GM18519 (cell line): ENCODE measurements around the gene DBH.

Experiments used
- ATAC-seq: cut with Tn5 transposase; IDR thresholded peaks from one replicate; pipeline ENCODE4 v1.9.1; 2021; ENCODE audit warnings: mild to moderate bottlenecking, moderate library complexity; ENCODE audit not compliant: unreplicated experiment, low FRiP score

DBH gene

GRCh38 chr9:133679056-133679455, 42.9 kb downstream of the DBH start:
- no peak for ATAC-seq

GRCh38 chr9:133679466-133680061, 43.4 kb downstream of the DBH start:
- no peak for ATAC-seq

- ATAC-seq: no peak
These were observed 44.2 kb downstream of the DBH start for GRCh38 chr9:133680250-133680975.

- ATAC-seq: no peak
These were observed 45.0 kb downstream of the DBH start for GRCh38 chr9:133680976-133681657.

GRCh38 chr9:133681658-133682306, 45.6 kb downstream of the DBH start:
- ATAC-seq: no peak

- no peak for ATAC-seq
These were observed 46.8 kb downstream of the DBH start for GRCh38 chr9:133682818-133683585.

- ATAC-seq: no peak
These were observed 47.5 kb downstream of the DBH start for GRCh38 chr9:133683586-133684120.

GRCh38 chr9:133684121-133684935, 48.2 kb downstream of the DBH start:
- ATAC-seq: no peak

GRCh38 chr9:133684936-133685361, 48.8 kb downstream of the DBH start:
- no peak for ATAC-seq

- ATAC-seq: no peak
These were observed 49.8 kb downstream of the DBH start for GRCh38 chr9:133685653-133686609.

GRCh38 chr9:133686642-133687575, 50.7 kb downstream of the DBH start:
- no peak for ATAC-seq

- no peak for ATAC-seq
These were observed 51.9 kb downstream of the DBH start for GRCh38 chr9:133687856-133688761.

- no peak for ATAC-seq
These were observed 53.1 kb downstream of the DBH start for GRCh38 chr9:133689151-133689763.

- no peak for ATAC-seq
These were observed 54.0 kb downstream of the DBH start for GRCh38 chr9:133690081-133690561.

GRCh38 chr9:133691191-133691590, 55.0 kb downstream of the DBH start:
- ATAC-seq: no peak
